ENCODE results near the gene LRCH1.

The LRCH1 gene

GRCh38 chr13:46799139-46799538, 246.2 kb downstream of the LRCH1 start:
- no peak for DNase-seq (ENCODE audit: low read depth in 2 of 2)

- DNase-seq (ENCODE audit: low read depth in 2 of 2) = no peak
Observed at GRCh38 chr13:46801858-46802257, 248.9 kb downstream of the LRCH1 start.

Measured in stimulated activated CD4-positive, alpha-beta T cell treated with anti-CD3 and anti-CD28 coated beads, Interleukin-4, amount 100 ng/mL, for 48 hours (primary cell).